Large intestine (tissue), 3 donors: ENCODE results near the gene BCAS3. TPM values are rescaled to one million over a fixed set of nuclear protein-coding genes. Genes with fewer than 3 reads are reported as not detected.

Source experiments
- DNase-seq, 2 donors: peaks; one replicate each; pipeline versions ENCODE4 v3.0.0 to v3.0.0-alpha.2; 2013
- H3K27ac ChIP-seq: one replicate; pipeline ENCODE4 v1.5.1; 2013; ENCODE audit warnings: low read length
- H3K27me3 ChIP-seq: 2 replicates; pipeline ENCODE4 v1.6.1; 2013; ENCODE audit warnings: low read length; ENCODE audit not compliant: control insufficient read depth, insufficient read depth
- H3K36me3 ChIP-seq: 2 replicates; pipeline ENCODE4 v1.6.1; 2013; ENCODE audit warnings: low read length; ENCODE audit not compliant: control insufficient read depth, insufficient read depth
- H3K4me1 ChIP-seq: one replicate; pipeline ENCODE4 v1.6.1; 2013; ENCODE audit warnings: low read length; ENCODE audit not compliant: control insufficient read depth, insufficient read depth
- H3K4me3 ChIP-seq: one replicate; pipeline ENCODE4 v1.5.1; 2013; ENCODE audit warnings: low read length
- H3K9me3 ChIP-seq: one replicate; pipeline ENCODE4 v1.6.1; 2013; ENCODE audit warnings: mild to moderate bottlenecking, low read depth, low read length, moderate library complexity; ENCODE audit not compliant: control insufficient read depth
- WGBS: methylation state at CpG from one replicate; pipeline ENCODE4 v1.1.5; 2013; ENCODE audit warnings: low lambda C conversion rate; ENCODE audit not compliant: insufficient coverage; 5-methylcytosine and 5-hydroxymethylcytosine counted together
- polyA plus RNA-seq: library from polyadenylated mRNA; unstranded; fragments of 120-200 nt; gene quantifications from one replicate; pipeline ENCODE4 v1.2.1, GENCODE V29; 2013

BCAS3 gene
- polyA plus RNA-seq, 1 donor: 9.7 TPM

DNA sequence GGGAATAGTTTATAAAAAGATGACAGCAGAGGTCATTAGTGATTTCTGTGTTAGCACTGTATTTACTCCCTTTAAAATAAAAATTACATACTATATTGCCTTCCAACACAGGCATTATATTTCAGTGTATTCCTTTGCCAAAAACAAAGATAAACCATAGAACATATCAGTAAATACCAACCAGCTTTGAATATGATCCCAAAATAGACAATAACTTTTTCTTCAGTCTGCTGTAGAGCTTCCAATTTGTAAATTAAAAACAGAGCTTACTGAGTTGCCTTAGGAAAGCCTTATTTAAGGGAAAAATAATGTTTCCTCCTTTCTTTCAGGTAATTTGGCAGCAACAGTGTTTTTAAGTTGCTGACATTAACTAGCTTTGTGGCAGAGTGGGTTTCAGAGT, 369.9 kb downstream of the BCAS3 start:
- H3K27ac ChIP-seq: no peak overlapping the region
- H3K27me3 ChIP-seq: no peaks in the 10 kb centered on the region
- no peak for DNase-seq
- no peaks in the 10 kb centered on the region for H3K9me3 ChIP-seq
- no peak overlapping the region for H3K4me3 ChIP-seq
- H3K36me3 ChIP-seq: no peaks in the 10 kb centered on the region
- H3K4me1 ChIP-seq: no peaks in the 10 kb centered on the region

- Histone ChIP-seq H3K4me1 (no peaks in the 10 kb centered on the region), H3K27me3 (no peaks in the 10 kb centered on the region), H3K4me3 (no peak overlapping the region), H3K9me3 (no peaks in the 10 kb centered on the region), H3K27ac (no peak overlapping the region), H3K36me3 (no peaks in the 10 kb centered on the region)
- WGBS: no CpG with 5 or more reads among the region's 3 CpGs
- DNase-seq: no peak
Observed at GRCh38 chr17:61048376-61049106, 370.9 kb downstream of the BCAS3 start.

DNA sequence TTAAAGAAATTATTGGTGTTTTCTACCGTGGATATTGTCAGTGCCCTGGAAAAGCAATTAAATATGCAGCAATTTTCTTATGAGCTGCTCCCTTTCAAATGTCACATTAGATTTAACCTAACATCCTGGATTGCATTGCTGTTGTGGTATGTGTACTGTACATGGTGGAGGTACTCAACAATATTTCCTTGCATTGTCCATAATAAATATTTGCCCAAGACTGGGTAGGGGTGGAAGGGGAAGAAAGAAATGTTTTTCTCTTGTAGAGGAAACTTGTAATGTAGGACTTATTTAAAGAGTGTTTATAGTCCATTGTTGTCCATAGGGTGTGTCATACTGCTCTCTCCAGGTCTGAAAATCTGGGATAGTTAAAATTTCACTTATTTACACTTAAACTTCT, 375.8 kb downstream of the BCAS3 start:
- Histone ChIP-seq H3K4me1 (no peaks in the 10 kb centered on the region), H3K9me3 (no peaks in the 10 kb centered on the region), H3K27me3 (no peaks in the 10 kb centered on the region), H3K27ac (no peak overlapping the region), H3K4me3 (no peak overlapping the region), H3K36me3 (no peaks in the 10 kb centered on the region)
- no peak for DNase-seq
- 80% methylated on average over 1 of the region's 1 CpG for WGBS

GRCh38 chr17:61054436-61054835, 376.8 kb downstream of the BCAS3 start:
- DNase-seq: no peak
- WGBS: no CpG with 5 or more reads among the region's 1 CpG
- H3K4me1 ChIP-seq: no peaks in the 10 kb centered on the region
- H3K4me3 ChIP-seq: no peak overlapping the region
- no peak overlapping the region for H3K27ac ChIP-seq
- no peaks in the 10 kb centered on the region for H3K27me3 ChIP-seq
- no peaks in the 10 kb centered on the region for H3K36me3 ChIP-seq
- H3K9me3 ChIP-seq: no peaks in the 10 kb centered on the region

DNA sequence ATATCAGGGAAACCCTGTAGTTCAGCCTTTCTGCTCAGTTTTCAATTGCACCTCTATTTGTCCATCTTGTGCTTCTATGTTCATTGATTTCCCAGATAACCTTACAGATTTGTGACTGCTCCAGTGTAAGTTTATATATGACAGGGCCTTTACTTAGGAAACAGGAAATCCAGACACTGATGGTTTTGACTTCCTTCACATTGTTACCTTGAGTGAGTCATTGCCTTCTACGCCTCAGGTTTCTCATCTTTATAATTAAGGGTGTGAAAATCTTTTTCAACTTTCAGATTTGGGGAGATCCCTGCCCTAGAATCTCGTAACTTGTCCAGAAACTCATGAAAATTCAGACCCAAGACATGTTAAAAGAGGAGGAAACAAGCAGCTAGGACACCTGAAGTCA, 379.6 kb downstream of the BCAS3 start:
- WGBS: 100% methylated on average over 1 of the region's 2 CpGs
- H3K4me3 ChIP-seq: no peak overlapping the region
- no peak for DNase-seq
- H3K9me3 ChIP-seq: no peaks in the 10 kb centered on the region
- H3K27ac ChIP-seq: no peak overlapping the region
- H3K27me3 ChIP-seq: no peaks in the 10 kb centered on the region
- no peaks in the 10 kb centered on the region for H3K36me3 ChIP-seq
- no peaks in the 10 kb centered on the region for H3K4me1 ChIP-seq

GRCh38 chr17:61058066-61058465, 380.4 kb downstream of the BCAS3 start:
- no peak overlapping the region for H3K27ac ChIP-seq
- H3K9me3 ChIP-seq: no peaks in the 10 kb centered on the region
- no peaks in the 10 kb centered on the region for H3K27me3 ChIP-seq
- H3K4me3 ChIP-seq: no peak overlapping the region
- H3K36me3 ChIP-seq: no peaks in the 10 kb centered on the region
- DNase-seq: no peak
- H3K4me1 ChIP-seq: no peaks in the 10 kb centered on the region
- WGBS: no CpG with 5 or more reads among the region's 3 CpGs

DNA sequence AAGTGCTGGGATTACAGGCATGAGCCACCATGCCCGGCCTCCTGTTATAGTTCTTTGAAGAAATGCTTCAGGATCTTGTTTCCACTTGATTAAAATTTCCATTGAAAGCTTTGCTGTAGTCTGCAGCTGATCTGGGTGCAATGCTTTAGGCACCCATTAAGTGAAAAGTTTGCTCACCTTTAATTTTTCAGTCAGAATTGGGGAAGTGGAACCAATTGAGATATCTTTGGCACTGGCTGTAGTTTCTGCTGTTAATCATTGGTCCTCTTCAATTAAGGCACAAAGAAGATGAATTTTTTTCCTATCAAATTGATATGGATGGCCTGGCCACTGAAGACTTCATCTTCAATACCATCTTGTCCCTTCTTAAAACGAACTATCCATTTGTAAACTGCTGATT, 385.9 kb downstream of the BCAS3 start:
- H3K36me3 ChIP-seq: no peaks in the 10 kb centered on the region
- no peaks in the 10 kb centered on the region for H3K27me3 ChIP-seq
- H3K9me3 ChIP-seq: no peaks in the 10 kb centered on the region
- WGBS: no CpG with 5 or more reads among the region's 2 CpGs
- no peak overlapping the region for H3K27ac ChIP-seq
- no peak overlapping the region for H3K4me3 ChIP-seq
- H3K4me1 ChIP-seq: peaks cover 17% of the 10 kb centered on the region
- DNase-seq: no peak

DNA sequence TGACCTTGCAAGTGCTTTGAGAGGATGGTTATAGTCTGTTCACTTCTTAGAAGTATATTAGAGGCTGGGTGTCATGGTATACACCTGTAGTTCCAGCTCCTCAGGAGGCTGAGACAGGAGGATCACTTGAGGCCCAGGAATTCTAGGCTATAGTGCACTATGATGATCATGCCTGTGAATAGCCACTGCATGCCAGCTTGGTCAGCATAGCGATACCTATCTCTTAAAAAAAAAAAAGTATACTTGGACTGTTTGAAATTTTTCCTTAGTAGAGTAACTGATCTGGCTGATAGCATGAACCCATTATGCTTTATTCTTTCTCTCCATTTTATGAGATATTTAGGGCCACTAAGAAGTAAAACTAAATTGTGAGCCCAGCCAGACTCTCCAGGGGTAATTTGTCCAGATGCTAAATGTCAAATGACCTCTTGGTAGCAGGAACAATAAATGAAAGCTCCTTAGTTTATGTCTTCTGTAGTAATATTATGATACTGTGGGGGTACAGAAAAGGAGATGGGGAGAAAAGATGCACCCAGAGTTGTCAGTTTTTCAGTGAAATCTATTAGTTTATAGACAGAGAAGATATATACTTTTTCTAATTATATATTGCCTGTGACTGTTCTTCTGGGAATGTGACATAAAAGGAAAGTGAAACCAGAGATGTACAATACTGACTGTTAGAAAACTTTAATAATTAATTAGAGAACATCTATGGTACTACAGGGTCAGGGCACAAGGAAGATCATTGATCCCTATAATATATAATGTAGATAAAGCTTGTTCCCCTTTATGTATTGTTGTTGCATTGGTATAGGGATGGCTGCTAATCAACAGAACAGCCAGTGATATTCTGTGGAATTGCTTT, 386.7 kb downstream of the BCAS3 start:
- peaks cover 17% of the 10 kb centered on the region for H3K4me1 ChIP-seq
- no CpG with 5 or more reads among the region's 1 CpG for WGBS
- H3K36me3 ChIP-seq: no peaks in the 10 kb centered on the region
- H3K27ac ChIP-seq: no peak overlapping the region
- peak in 1 of 2 donors; percentile 36 for DNase-seq
- H3K27me3 ChIP-seq: no peaks in the 10 kb centered on the region
- no peak overlapping the region for H3K4me3 ChIP-seq
- H3K9me3 ChIP-seq: no peaks in the 10 kb centered on the region

DNA sequence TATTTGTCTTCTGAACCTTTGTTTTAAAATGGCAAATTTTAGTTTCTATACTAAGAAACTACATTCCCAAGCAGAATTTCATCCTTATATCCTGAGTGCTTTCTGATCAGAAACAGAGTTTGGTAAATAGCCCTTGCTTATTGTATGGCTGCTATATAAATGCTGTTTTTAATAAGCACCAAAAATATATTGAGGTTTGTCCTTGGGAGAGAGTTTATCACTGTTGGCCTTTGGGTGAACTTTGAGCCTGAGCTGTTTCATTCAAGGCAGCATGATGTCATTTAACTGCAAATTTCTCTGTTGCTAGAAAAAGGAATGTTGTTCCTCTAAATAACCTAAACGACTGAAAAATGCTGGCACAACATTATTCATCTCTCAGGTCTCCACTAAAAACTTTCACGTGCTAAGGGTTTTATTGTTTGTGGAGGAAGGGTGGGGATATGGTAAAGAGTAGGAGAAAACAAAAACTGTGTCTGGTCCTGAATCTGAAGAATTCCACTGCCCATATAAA, 387.7 kb downstream of the BCAS3 start:
- DNase-seq: peak; percentile 29 to 68
- Histone ChIP-seq H3K9me3 (no peaks in the 10 kb centered on the region), H3K27me3 (no peaks in the 10 kb centered on the region), H3K4me3 (no peak overlapping the region), H3K27ac (peak overlapping the region; percentile 43), H3K4me1 (peaks cover 17% of the 10 kb centered on the region), H3K36me3 (no peaks in the 10 kb centered on the region)
- no CpG with 5 or more reads among the region's 2 CpGs for WGBS

DNA sequence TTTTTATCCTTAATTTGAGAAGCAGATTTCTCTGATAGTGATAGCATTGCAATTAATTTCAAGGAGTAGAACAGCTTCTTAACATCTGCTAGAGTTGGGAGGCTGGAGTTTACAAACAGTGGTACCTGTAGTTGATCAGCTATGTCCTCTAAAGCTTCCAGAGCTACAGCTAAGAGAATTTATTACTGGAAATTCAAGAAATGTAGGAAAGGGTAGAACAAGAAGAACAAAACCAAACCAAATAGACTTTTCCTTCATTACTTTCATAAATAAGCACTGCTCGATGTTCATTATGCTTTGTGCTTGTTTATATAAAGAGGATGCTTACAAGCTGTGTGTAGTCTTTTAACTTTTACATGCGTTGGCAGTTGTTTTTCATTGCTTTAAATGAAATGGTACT, 388.4 kb downstream of the BCAS3 start:
- H3K4me3 ChIP-seq: no peak overlapping the region
- WGBS: 100% methylated on average over 2 of the region's 2 CpGs
- no peaks in the 10 kb centered on the region for H3K27me3 ChIP-seq
- no peaks in the 10 kb centered on the region for H3K36me3 ChIP-seq
- H3K27ac ChIP-seq: peak overlapping the region; percentile 43
- H3K4me1 ChIP-seq: peaks cover 17% of the 10 kb centered on the region
- H3K9me3 ChIP-seq: no peaks in the 10 kb centered on the region
- DNase-seq: no peak
